Cardiac septum (tissue), 1 donor: Measurements from ENCODE around the gene PDE10A. TPM values are rescaled to one million over a fixed set of nuclear protein-coding genes. Genes with fewer than 3 reads are reported as not detected.
"Not testable (repeated sequence)": the region's sequence is repeated elsewhere in the genome, so short reads cannot be mapped to it uniquely, and the experiment has no call there.

Experiments used
- DNase-seq: peaks from one replicate; pipeline ENCODE4 v3.0.0-alpha.2; 2020; ENCODE audit warnings: low spot score
- intact Hi-C: fragments of 100-400 bp; cut with DNase I; formaldehyde crosslinking; loops from one replicate; pipeline ENCODE4 v1.14.0; 2022
- total RNA-seq: library from RNA; stranded (reverse); fragmentation: NEBNext Ultra II Directional; extraction: Animal tissue kit (Norgen Biotek cat#: 25700); gene quantifications from one replicate; pipeline ENCODE4 v1.2.1, GENCODE V29; 2021
- donor health status: DM: no; HTN: no; CAD: no.

Gene PDE10A
- total RNA-seq, 1 donor from 2014 or later, result 25.1 TPM

- intact Hi-C loops, result no loop called here
- no peak for DNase-seq
Observed at GRCh38 chr6:165636402-165637048, 26.5 kb downstream of the PDE10A start.

- intact Hi-C loops, result no loop called here
- no peak for DNase-seq
Observed at GRCh38 chr6:165635965-165636364, 27.1 kb downstream of the PDE10A start.

- no peak for DNase-seq
- intact Hi-C loops, result no loop called here
Observed at GRCh38 chr6:165634101-165634880, 28.8 kb downstream of the PDE10A start.

GRCh38 chr6:165632194-165632593, 30.8 kb downstream of the PDE10A start:
- intact Hi-C loops, result no loop called here
- DNase-seq, result no peak

GRCh38 chr6:165630544-165630953, 32.5 kb downstream of the PDE10A start:
- intact Hi-C loops, result no loop called here
- DNase-seq, result no peak

GRCh38 chr6:165628955-165629354, 34.1 kb downstream of the PDE10A start:
- intact Hi-C loops, result no loop called here
- DNase-seq, result no peak

GRCh38 chr6:165627366-165627765, 35.7 kb downstream of the PDE10A start:
- intact Hi-C loops, result no loop called here
- no peak for DNase-seq

- intact Hi-C loops, result no loop called here
- DNase-seq, result no peak
Observed at GRCh38 chr6:165626711-165627110, 36.3 kb downstream of the PDE10A start.

GRCh38 chr6:165624871-165625639, 38.0 kb downstream of the PDE10A start:
- intact Hi-C loops, result no loop called here

GRCh38 chr6:165621940-165622339, 41.1 kb downstream of the PDE10A start:
- intact Hi-C loops, result no loop called here
- DNase-seq, result no peak

More at GRCh38 chr6:165624871-165625639, 38.0 kb downstream of the PDE10A start:
- no peak for DNase-seq

GRCh38 chr6:165618891-165619290, 44.1 kb downstream of the PDE10A start:
- DNase-seq, result not testable (repeated sequence)
- intact Hi-C loops, result loop anchor here (5.0 kb wide), 1 partner anchor 43 kb away; the partner anchor contains the start of gene PDE10A

GRCh38 chr6:165618241-165618640, 44.8 kb downstream of the PDE10A start:
- intact Hi-C loops, result loop anchor here (5.0 kb wide), 1 partner anchor 44 kb away; the partner anchor contains the start of gene PDE10A

GRCh38 chr6:165617528-165617927, 45.5 kb downstream of the PDE10A start:
- intact Hi-C loops, result loop anchor here (5.0 kb wide), 1 partner anchor 45 kb away; the partner anchor contains the start of gene PDE10A
- DNase-seq, result no peak

More at GRCh38 chr6:165618241-165618640, 44.8 kb downstream of the PDE10A start:
- no peak for DNase-seq

GRCh38 chr6:165616116-165616515, 46.9 kb downstream of the PDE10A start:
- intact Hi-C loops, result loop anchor here (5.0 kb wide), 1 partner anchor 46 kb away; the partner anchor contains the start of gene PDE10A
- DNase-seq, result no peak

- intact Hi-C loops, result loop anchor here (5.0 kb wide), 1 partner anchor 47 kb away; the partner anchor contains the start of gene PDE10A
- no peak for DNase-seq
Observed at GRCh38 chr6:165615636-165616035, 47.4 kb downstream of the PDE10A start.

GRCh38 chr6:165611294-165611693, 51.7 kb downstream of the PDE10A start:
- intact Hi-C loops, result no loop called here
- DNase-seq, result no peak

GRCh38 chr6:165608577-165608976, 54.5 kb downstream of the PDE10A start:
- intact Hi-C loops, DNase-seq: not testable (repeated sequence)

- no peak for DNase-seq
- intact Hi-C loops, result no loop called here
Observed at GRCh38 chr6:165606740-165607008, 56.4 kb downstream of the PDE10A start.

GRCh38 chr6:165605901-165606739, 56.9 kb downstream of the PDE10A start:
- intact Hi-C loops, result no loop called here
- DNase-seq, result no peak
